Breast epithelium (tissue), 4 donors: ENCODE data around the gene KIAA2012. TPM values are rescaled to one million over a fixed set of nuclear protein-coding genes. Genes with fewer than 3 reads are reported as not detected.
A peak's percentile ranks its signal among the peaks of the same experiment; 100 is the strongest.

Source experiments
- DNase-seq, 2 donors: peaks; one replicate each; pipeline ENCODE4 v3.0.0-alpha.2; 2019; ENCODE audit warnings: low spot score in 2 of 2
- H3K27ac ChIP-seq, 2 donors: fragments of 200-600 bp; sonication (generic) in 1 of 2; one replicate each; pipeline ENCODE4 v1.5.1; 2016 to 2019; ENCODE audit warnings: mild to moderate bottlenecking in 1 of 2
- H3K27me3 ChIP-seq, 2 donors: fragments of 200-600 bp; sonication (generic) in 1 of 2; one replicate each; pipeline versions ENCODE4 v1.5.1 to v1.6.0; 2017 to 2019; ENCODE audit warnings: control low read depth in 1 of 2, mild to moderate bottlenecking in 1 of 2
- H3K36me3 ChIP-seq: fragments of 200-600 bp; one replicate; pipeline ENCODE4 v1.5.1; 2019
- H3K4me1 ChIP-seq, 2 donors: fragments of 200-600 bp; sonication (generic); one replicate each; pipeline ENCODE4 v1.5.1; 2016 to 2019; ENCODE audit warnings: control low read depth in 1 of 2
- H3K4me3 ChIP-seq, 3 donors: fragments of 200-600 bp; sonication (generic); 1 replicate in 2 of 3; 2 replicates in 1 of 3; pipeline ENCODE4 v1.5.1; 2016 to 2019; ENCODE audit warnings: mild to moderate bottlenecking in 3 of 3, moderate library complexity in 2 of 3
- H3K9me3 ChIP-seq, 2 donors: fragments of 200-600 bp; sonication (generic) in 1 of 2; one replicate each; pipeline ENCODE4 v1.5.1; 2016 to 2019; ENCODE audit warnings: control low read depth in 1 of 2
- POLR2A ChIP-seq: fragments of 450-650 bp; IDR thresholded peaks from one replicate; pipeline ENCODE4 v1.6.1; 2016; ENCODE audit warnings: antibody characterized with exemption, mild to moderate bottlenecking, moderate library complexity
- POLR2AphosphoS5 ChIP-seq, 3 donors: sonication (generic); formaldehyde crosslinking; IDR thresholded peaks; one replicate each; pipeline ENCODE4 v1.6.1; 2017; ENCODE audit warnings: antibody characterized with exemption in 3 of 3
- intact Hi-C: fragments of 100-400 bp; cut with DNase I; formaldehyde crosslinking; loops from one replicate; pipeline ENCODE4 v1.15.1; 2023; ENCODE audit warnings: low total_unique reads
- total RNA-seq, 3 donors: library from RNA; depleted of rRNA; stranded (reverse); fragments of >200 nt; gene quantifications; one replicate each; pipeline ENCODE4 v1.1.0, GENCODE V29; 2016
- TF ChIP-seq, protein P1 (sequence below), 3 donors: fragments of 450-650 bp; IDR thresholded peaks; one replicate each; pipeline ENCODE4 v1.5.1; 2016 to 2017; ENCODE audit warnings: antibody characterized with exemption in 3 of 3, mild to moderate bottlenecking in 3 of 3, moderate library complexity in 3 of 3

KIAA2012 gene
- total RNA-seq, 3 donors from 2014 or later, result not detected

DNA sequence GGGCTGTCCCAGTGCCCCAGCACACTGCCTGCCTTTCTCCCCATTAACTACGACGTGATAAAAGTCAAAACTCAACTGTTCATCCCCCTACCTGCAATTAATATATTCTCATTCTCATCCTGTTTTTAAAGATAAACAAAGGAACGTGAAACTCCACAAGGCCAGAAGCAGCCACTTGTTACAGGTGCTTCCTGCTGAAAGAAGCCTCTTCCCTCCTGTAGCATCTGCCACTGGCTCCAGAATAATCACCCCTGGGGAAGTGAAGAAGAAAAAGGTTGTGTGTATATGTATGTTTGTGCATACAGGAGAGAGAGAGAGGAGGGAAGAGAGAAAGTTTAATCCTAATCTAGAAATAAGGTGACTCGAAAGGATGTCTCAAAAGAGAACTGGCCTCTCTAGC is 27.1 kb downstream of the KIAA2012 start:
- H3K36me3 ChIP-seq, result no peaks in the 10 kb centered on the region
- no peaks in the 10 kb centered on the region for H3K27me3 ChIP-seq
- DNase-seq, result no peak
- intact Hi-C loops, result no loop called here
- H3K4me3 ChIP-seq, result no peak overlapping the region
- no peaks in the 10 kb centered on the region for H3K4me1 ChIP-seq
- no peaks in the 10 kb centered on the region for H3K9me3 ChIP-seq
- peak overlapping the region; percentile 48 to 68 for H3K27ac ChIP-seq
- TF ChIP-seq, protein P1, sequence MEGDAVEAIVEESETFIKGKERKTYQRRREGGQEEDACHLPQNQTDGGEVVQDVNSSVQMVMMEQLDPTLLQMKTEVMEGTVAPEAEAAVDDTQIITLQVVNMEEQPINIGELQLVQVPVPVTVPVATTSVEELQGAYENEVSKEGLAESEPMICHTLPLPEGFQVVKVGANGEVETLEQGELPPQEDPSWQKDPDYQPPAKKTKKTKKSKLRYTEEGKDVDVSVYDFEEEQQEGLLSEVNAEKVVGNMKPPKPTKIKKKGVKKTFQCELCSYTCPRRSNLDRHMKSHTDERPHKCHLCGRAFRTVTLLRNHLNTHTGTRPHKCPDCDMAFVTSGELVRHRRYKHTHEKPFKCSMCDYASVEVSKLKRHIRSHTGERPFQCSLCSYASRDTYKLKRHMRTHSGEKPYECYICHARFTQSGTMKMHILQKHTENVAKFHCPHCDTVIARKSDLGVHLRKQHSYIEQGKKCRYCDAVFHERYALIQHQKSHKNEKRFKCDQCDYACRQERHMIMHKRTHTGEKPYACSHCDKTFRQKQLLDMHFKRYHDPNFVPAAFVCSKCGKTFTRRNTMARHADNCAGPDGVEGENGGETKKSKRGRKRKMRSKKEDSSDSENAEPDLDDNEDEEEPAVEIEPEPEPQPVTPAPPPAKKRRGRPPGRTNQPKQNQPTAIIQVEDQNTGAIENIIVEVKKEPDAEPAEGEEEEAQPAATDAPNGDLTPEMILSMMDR (IDR thresholded peaks at IDR 0.05), result no peak
- no peak for TF ChIP-seq POLR2AphosphoS5 (IDR thresholded peaks at IDR 0.05)
- TF ChIP-seq POLR2A, result no peak

DNA sequence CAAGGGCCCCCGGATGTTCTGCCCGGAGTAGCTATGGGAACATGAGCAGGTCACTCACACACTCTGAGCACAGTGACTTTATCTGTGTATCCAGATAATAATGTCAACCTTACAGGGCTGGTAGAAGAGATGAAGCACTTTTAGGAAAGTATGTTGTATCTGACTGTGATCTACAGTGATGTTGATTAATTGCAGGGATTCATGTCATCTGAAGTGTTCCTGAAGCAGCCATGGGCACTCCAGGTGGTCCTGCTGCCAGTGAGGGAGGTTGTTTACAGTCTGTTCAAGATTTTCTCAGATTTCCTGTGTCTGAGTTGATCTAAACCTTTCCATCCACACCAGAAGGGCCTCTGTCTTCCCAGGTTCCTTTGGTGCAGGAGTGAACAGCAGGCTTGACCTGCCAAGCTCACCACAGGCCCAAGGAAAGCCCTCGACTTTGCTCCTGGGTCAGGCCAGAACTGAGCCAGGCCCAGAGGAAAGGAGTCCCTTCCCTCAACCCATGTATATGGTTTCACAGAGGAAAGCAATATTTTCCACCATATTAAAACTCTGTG is 28.0 kb downstream of the KIAA2012 start:
- Histone ChIP-seq H3K27ac (no peak overlapping the region), H3K36me3 (no peaks in the 10 kb centered on the region), H3K4me1 (no peaks in the 10 kb centered on the region), H3K27me3 (no peaks in the 10 kb centered on the region), H3K4me3 (no peak overlapping the region), H3K9me3 (no peaks in the 10 kb centered on the region)
- no peak for DNase-seq
- intact Hi-C loops, result no loop called here
- TF ChIP-seq POLR2AphosphoS5 (IDR thresholded peaks at IDR 0.05) (no peak), POLR2A (no peak)
- TF ChIP-seq, protein P1 (IDR thresholded peaks at IDR 0.05), result no peak

DNA sequence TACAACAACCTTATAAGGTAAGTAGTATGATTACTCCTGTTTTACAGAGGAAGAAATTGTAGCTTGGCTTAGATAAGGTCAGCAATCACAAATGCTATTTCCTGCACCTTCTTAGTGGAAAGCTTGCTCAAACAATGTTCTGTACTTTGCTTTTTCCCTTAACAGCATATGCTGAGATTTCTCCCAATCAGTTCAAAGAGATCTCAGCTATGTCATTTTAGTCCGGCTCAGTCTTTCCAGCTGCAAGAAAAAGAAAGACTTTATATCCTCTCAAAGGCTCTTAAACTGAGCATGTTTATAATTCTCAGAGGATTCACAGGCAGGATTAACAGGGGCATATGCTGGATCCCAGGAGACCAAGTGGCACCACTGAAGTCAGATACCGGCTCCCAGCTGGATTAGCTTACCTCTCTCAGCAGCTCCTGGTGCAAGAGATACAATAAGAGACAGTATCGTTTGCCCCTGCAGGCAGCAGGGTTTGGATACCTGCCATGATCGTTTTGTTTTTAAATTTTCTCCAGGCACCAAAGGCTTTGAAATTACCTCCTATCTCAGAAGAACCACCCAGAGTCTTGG is 29.5 kb downstream of the KIAA2012 start:
- intact Hi-C loops, result no loop called here
- no peaks in the 10 kb centered on the region for H3K27me3 ChIP-seq
- no peak overlapping the region for H3K27ac ChIP-seq
- no peaks in the 10 kb centered on the region for H3K4me1 ChIP-seq
- no peaks in the 10 kb centered on the region for H3K36me3 ChIP-seq
- H3K4me3 ChIP-seq, result no peak overlapping the region
- no peak for TF ChIP-seq POLR2A
- TF ChIP-seq POLR2AphosphoS5 (IDR thresholded peaks at IDR 0.05), result no peak
- TF ChIP-seq, protein P1 (IDR thresholded peaks at IDR 0.05), result no peak
- no peaks in the 10 kb centered on the region for H3K9me3 ChIP-seq
- no peak for DNase-seq

DNA sequence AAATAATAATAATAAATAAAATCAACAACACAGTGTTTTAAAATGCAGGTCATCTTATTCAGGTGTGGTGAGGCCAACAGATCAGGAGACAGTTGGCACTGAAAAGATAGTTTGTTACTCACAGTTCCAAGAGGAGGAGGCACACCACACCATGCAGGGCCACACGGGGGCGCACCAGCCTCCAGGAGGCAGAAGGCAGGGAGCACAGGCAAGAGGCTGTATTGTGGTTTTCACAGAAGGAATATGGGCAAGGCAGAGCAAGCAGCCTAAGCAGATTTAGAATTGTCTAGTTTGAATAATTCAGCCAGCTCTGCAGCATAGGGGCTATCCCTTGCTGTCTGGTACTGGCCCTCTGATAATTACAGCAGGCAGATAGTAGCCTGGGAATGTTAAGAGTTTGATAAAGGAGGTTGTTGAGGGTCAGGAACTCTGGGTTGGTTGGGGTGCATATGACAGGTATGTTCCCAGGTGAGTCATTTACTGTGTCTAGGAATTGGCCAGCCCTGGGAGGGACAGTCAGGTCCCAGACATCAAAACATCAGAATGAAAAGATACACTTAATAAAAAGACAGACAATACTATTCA is 31.3 kb downstream of the KIAA2012 start:
- H3K9me3 ChIP-seq, result no peaks in the 10 kb centered on the region
- H3K4me3 ChIP-seq, result no peak overlapping the region
- no peaks in the 10 kb centered on the region for H3K36me3 ChIP-seq
- H3K4me1 ChIP-seq, result no peaks in the 10 kb centered on the region
- DNase-seq, result no peak
- no peak overlapping the region for H3K27ac ChIP-seq
- TF ChIP-seq POLR2AphosphoS5 (IDR thresholded peaks at IDR 0.05), result no peak
- TF ChIP-seq, protein P1 (IDR thresholded peaks at IDR 0.05), result no peak
- no peak for TF ChIP-seq POLR2A
- no peaks in the 10 kb centered on the region for H3K27me3 ChIP-seq
- intact Hi-C loops, result no loop called here

DNA sequence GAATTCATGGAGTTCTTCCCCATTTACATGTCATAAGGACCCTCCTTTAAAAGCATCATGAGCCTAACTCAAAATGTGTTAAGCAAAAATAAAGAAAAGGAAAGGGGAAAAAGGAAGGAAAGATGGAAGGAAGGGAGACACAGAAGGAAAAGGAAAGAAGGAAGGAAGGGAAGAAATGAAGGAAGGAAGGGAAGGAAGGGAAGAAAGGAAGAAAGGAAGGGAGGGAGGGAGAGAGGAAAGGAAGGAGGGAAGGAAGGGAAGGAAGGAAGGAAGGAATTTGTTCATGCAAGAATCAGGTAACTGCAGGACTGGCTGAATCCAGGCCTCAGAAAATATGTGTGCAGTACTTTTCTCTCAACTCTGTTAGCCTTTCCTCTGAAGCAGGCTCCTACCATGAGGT is 32.0 kb downstream of the KIAA2012 start:
- no peak for TF ChIP-seq POLR2A
- TF ChIP-seq, protein P1 (IDR thresholded peaks at IDR 0.05), result no peak
- TF ChIP-seq POLR2AphosphoS5 (IDR thresholded peaks at IDR 0.05), result no peak
- Histone ChIP-seq H3K36me3 (no peaks in the 10 kb centered on the region), H3K27me3 (no peaks in the 10 kb centered on the region), H3K27ac (no peak overlapping the region), H3K4me1 (no peaks in the 10 kb centered on the region), H3K9me3 (no peaks in the 10 kb centered on the region), H3K4me3 (no peak overlapping the region)
- intact Hi-C loops, result no loop called here
- no peak for DNase-seq
